Measurements from ENCODE around the gene NOX3.
"Not testable (repeated sequence)": the region's sequence is repeated elsewhere in the genome, so short reads cannot be mapped to it uniquely, and the experiment has no call there.

NOX3 gene

DNA sequence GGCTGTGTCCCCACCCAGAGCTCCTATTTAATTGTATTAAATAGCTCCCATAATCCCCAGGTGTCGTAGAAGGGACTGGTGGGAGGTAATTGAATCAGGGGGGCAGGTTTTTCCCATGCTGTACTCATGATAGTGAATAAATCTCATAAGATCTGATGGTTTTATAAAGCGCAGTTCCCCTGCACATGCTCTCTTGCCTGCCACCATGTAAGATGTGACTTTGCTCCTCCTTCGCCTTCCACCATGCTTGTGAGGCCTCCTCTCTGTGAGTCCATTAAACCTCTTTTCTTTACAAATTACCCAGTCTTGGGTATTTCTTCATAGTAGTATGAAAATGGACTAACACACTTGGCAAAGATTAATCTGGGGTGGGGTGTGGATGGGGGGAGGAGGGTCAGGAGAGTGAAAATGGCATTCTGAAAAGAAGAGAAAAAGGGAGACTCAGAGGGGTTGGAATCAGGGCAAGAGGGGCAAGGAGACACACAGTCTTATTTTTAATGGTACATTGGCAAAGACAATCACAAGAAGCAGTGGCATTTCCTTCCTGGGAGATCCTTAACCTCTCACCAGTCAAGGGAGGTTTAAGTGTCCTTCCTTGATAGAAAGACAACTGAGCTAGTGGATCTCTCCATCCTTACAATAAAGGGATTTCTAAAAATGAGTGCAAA, 37.5 kb upstream of the NOX3 start:
- TF ChIP-seq, protein P1, sequence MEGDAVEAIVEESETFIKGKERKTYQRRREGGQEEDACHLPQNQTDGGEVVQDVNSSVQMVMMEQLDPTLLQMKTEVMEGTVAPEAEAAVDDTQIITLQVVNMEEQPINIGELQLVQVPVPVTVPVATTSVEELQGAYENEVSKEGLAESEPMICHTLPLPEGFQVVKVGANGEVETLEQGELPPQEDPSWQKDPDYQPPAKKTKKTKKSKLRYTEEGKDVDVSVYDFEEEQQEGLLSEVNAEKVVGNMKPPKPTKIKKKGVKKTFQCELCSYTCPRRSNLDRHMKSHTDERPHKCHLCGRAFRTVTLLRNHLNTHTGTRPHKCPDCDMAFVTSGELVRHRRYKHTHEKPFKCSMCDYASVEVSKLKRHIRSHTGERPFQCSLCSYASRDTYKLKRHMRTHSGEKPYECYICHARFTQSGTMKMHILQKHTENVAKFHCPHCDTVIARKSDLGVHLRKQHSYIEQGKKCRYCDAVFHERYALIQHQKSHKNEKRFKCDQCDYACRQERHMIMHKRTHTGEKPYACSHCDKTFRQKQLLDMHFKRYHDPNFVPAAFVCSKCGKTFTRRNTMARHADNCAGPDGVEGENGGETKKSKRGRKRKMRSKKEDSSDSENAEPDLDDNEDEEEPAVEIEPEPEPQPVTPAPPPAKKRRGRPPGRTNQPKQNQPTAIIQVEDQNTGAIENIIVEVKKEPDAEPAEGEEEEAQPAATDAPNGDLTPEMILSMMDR (IDR thresholded peaks at IDR 0.05; ENCODE audit: low read depth, low read length): no peak
- TF ChIP-seq EZH2phosphoT487 (IDR thresholded peaks at IDR 0.05; ENCODE audit: low read depth): no peak

DNA sequence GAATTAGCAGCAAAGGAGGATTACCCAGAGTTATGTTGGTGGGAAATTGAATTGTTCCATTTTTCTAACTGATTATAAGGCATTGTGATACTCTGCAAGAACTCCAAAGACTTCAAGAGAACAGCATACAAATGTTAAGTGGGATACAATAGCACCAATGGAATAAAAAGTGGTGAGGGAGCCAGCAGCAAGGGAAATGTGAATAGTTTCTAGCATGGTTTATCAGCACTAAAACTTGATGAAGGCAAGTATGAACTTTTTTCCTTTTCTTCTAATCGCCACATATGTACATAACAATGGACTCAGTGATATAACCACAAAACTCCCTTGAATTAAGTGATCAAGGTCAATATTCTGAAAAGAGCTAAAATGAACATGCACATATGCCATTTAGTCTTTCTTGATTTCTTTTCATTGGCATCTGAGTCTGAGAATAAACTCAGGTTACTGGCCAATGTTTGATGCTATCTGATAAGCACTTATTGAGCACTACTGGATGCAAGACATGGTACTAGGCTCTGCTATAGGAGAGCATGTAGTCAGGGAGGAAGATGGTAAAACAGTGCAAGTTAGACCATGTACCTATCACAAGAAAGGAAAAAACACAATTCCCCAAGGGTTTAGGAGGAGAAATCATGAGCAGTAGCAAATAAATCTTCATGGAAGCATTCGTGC, 36.6 kb upstream of the NOX3 start:
- no peaks in the 10 kb centered on the region for H3K36me3 ChIP-seq (replicated peaks; ENCODE audit: low read depth, low read length)
- no peak for TF ChIP-seq EZH2phosphoT487 (IDR thresholded peaks at IDR 0.05; ENCODE audit: low read depth)
- TF ChIP-seq, protein P1 (IDR thresholded peaks at IDR 0.05; ENCODE audit: low read depth, low read length): no peak
- no peak overlapping the region for H3K4me2 ChIP-seq (ENCODE audit: low read length)
- no peaks in the 10 kb centered on the region for H3K9me3 ChIP-seq (ENCODE audit: insufficient read depth, low read length)
- H3K4me3 ChIP-seq (ENCODE audit: low read length): no peak overlapping the region
- H3K79me2 ChIP-seq (ENCODE audit: low read length): no peaks in the 10 kb centered on the region
- H2AFZ ChIP-seq (ENCODE audit: low read depth, low read length): no peak overlapping the region
- peaks cover 20% of the 10 kb centered on the region for H3K27me3 ChIP-seq (ENCODE audit: low read depth, low read length)
- H4K20me1 ChIP-seq (ENCODE audit: insufficient read depth, low read length): no peaks in the 10 kb centered on the region
- H3K27ac ChIP-seq (ENCODE audit: low read length): no peak overlapping the region
- no peak overlapping the region for H3K9ac ChIP-seq (ENCODE audit: low read length)
- peaks cover 9% of the 10 kb centered on the region for H3K4me1 ChIP-seq (ENCODE audit: low read length)

More for the DNA sequence above, 37.5 kb upstream of the NOX3 start:
- H3K27me3 ChIP-seq (ENCODE audit: low read depth, low read length): peaks cover 28% of the 10 kb centered on the region
- no peaks in the 10 kb centered on the region for H3K9me3 ChIP-seq (ENCODE audit: insufficient read depth, low read length)
- peaks cover 9% of the 10 kb centered on the region for H3K4me1 ChIP-seq (ENCODE audit: low read length)
- H3K79me2 ChIP-seq (ENCODE audit: low read length): no peaks in the 10 kb centered on the region
- H3K36me3 ChIP-seq (replicated peaks; ENCODE audit: low read depth, low read length): no peaks in the 10 kb centered on the region
- peak overlapping the region; percentile 31 for H3K4me2 ChIP-seq (ENCODE audit: low read length)
- H2AFZ ChIP-seq (ENCODE audit: low read depth, low read length): no peak overlapping the region
- H3K4me3 ChIP-seq (ENCODE audit: low read length): no peak overlapping the region
- H3K9ac ChIP-seq (ENCODE audit: low read length): no peak overlapping the region
- H3K27ac ChIP-seq (ENCODE audit: low read length): no peak overlapping the region
- no peaks in the 10 kb centered on the region for H4K20me1 ChIP-seq (ENCODE audit: insufficient read depth, low read length)

DNA sequence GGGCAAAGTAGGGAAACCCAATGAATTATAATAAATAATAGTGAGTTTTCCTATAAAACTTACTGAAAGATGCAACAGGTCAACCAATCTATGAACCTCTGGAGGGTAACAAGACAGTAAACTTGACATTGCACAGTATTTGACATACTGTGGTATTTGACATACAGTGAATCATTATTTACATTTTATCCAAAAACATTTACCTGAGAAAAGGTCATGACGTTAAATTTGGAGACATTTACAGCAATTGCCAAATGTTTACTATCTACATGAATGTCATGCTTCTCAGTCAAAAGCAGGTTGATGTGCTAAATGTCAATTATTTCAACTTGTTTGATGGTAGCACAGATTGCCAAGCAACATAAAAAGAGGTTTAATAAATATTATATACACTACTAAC, 35.8 kb upstream of the NOX3 start:
- no peak overlapping the region for H3K9ac ChIP-seq (ENCODE audit: low read length)
- H3K36me3 ChIP-seq (replicated peaks; ENCODE audit: low read depth, low read length): no peaks in the 10 kb centered on the region

DNA sequence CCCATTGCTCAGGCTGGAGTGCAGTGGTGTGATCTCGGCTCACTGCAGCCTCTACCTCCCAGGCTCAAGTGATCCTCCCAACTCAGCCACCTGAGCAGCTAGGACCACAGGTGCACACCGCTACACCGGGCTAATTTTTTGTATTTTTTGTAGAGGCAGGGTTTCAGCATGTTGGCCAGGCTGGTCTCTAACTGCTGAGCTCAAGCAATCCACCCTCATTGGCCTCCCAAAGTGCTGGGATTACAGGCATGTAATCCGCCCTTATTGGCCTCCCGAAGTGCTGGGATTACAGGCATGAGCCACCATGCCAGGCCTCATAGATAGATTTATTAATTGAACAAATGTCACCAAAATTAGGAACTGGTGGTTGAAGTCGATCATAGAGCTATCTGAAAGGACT, 32.6 kb upstream of the NOX3 start:
- not testable (repeated sequence) for H3K79me2 ChIP-seq (ENCODE audit: low read length); H3K4me3 ChIP-seq (ENCODE audit: low read length); H3K27ac ChIP-seq (ENCODE audit: low read length); H4K20me1 ChIP-seq (ENCODE audit: insufficient read depth, low read length); H3K4me1 ChIP-seq (ENCODE audit: low read length); H2AFZ ChIP-seq (ENCODE audit: low read depth, low read length); H3K9ac ChIP-seq (ENCODE audit: low read length); H3K4me2 ChIP-seq (ENCODE audit: low read length); H3K36me3 ChIP-seq (replicated peaks; ENCODE audit: low read depth, low read length); H3K9me3 ChIP-seq (ENCODE audit: insufficient read depth, low read length)
- H3K27me3 ChIP-seq (ENCODE audit: low read depth, low read length): peaks cover 15% of the 10 kb centered on the region

More for the DNA sequence above, 35.8 kb upstream of the NOX3 start:
- peaks cover 9% of the 10 kb centered on the region for H3K4me1 ChIP-seq (ENCODE audit: low read length)
- H4K20me1 ChIP-seq (ENCODE audit: insufficient read depth, low read length): no peaks in the 10 kb centered on the region
- H3K27ac ChIP-seq (ENCODE audit: low read length): no peak overlapping the region
- no peaks in the 10 kb centered on the region for H3K79me2 ChIP-seq (ENCODE audit: low read length)
- no peaks in the 10 kb centered on the region for H3K9me3 ChIP-seq (ENCODE audit: insufficient read depth, low read length)
- H2AFZ ChIP-seq (ENCODE audit: low read depth, low read length): no peak overlapping the region
- H3K4me3 ChIP-seq (ENCODE audit: low read length): no peak overlapping the region
- peaks cover 20% of the 10 kb centered on the region for H3K27me3 ChIP-seq (ENCODE audit: low read depth, low read length)
- TF ChIP-seq, protein P1 (IDR thresholded peaks at IDR 0.05; ENCODE audit: low read depth, low read length): no peak
- no peak for TF ChIP-seq EZH2phosphoT487 (IDR thresholded peaks at IDR 0.05; ENCODE audit: low read depth)
- no peak overlapping the region for H3K4me2 ChIP-seq (ENCODE audit: low read length)
